ENCODE data around the gene JAKMIP3.

- TF ChIP-seq OSR1 (CRISPR knock-in tag; IDR thresholded peaks at IDR 0.05) = no peak
- TF ChIP-seq SNAI2 (CRISPR knock-in tag; IDR thresholded peaks at IDR 0.05) = no peak
- TF ChIP-seq TSHZ2 (CRISPR knock-in tag; IDR thresholded peaks at IDR 0.05) = no peak
- TF ChIP-seq ESRRG (CRISPR knock-in tag; IDR thresholded peaks at IDR 0.05) = no peak
- TF ChIP-seq CSRNP3 (CRISPR knock-in tag; IDR thresholded peaks at IDR 0.05) = no peak
- no peak for TF ChIP-seq PATZ1 (CRISPR knock-in tag; IDR thresholded peaks at IDR 0.05; ENCODE audit: borderline replicate concordance)
Measured at GRCh38 chr10:132063432-132063831, 2.3 kb upstream of the JAKMIP3 start.

Data from SK-N-SH treated with all-trans-retinoic acid at 6 μM for 48 hours (cell line).